Activated CD4-positive, alpha-beta T cell treated with anti-CD3 and anti-CD28 coated beads, Interleukin-2, amount 10 ng/mL, durations not matched to agents 7 days and 5 days (primary cell): ENCODE data around the gene COMMD7. TPM values are rescaled to one million over a fixed set of nuclear protein-coding genes. Genes with fewer than 3 reads are reported as not detected.

ENCODE experiments used
- CTCF ChIA-PET: fragments of 350-600 bp; sonication (Branson Sonifier 250); formaldehyde crosslinking; loops from one replicate; lab custom pipeline; 2021; ENCODE audit warnings: antibody characterized with exemption; lab: Charles Lee
- POLR2A ChIA-PET: fragments of 350-600 bp; sonication (Branson Sonifier 250); formaldehyde crosslinking; loops from one replicate; lab custom pipeline; 2021; ENCODE audit warnings: antibody characterized with exemption; lab: Charles Lee
- DNase-seq: peaks from one replicate; pipeline ENCODE4 v3.0.0-alpha.2; 2020
- H3K27ac Mint-ChIP-seq: one replicate; pipeline ENCODE4 v1.8.0; 2021; ENCODE audit warnings: mild to moderate bottlenecking, moderate library complexity, mixed read lengths
- H3K27me3 Mint-ChIP-seq: one replicate; pipeline ENCODE4 v1.8.0; 2021; ENCODE audit warnings: mixed read lengths
- H3K36me3 Mint-ChIP-seq: one replicate; pipeline ENCODE4 v1.8.0; 2021; ENCODE audit warnings: low read depth, mixed read lengths
- H3K4me1 Mint-ChIP-seq: one replicate; pipeline ENCODE4 v1.8.0; 2021; ENCODE audit warnings: mixed read lengths
- H3K4me3 Mint-ChIP-seq: one replicate; pipeline ENCODE4 v1.8.0; 2021; ENCODE audit warnings: mild to moderate bottlenecking, moderate library complexity, mixed read lengths
- H3K9me3 Mint-ChIP-seq: one replicate; pipeline ENCODE4 v1.8.0; 2021; ENCODE audit warnings: mixed read lengths
- total RNA-seq, 2 experiments: library from RNA; stranded (reverse); gene quantifications; one replicate each; pipeline ENCODE4 v1.2.3, GENCODE V29; 2021

COMMD7 gene
- total RNA-seq, 2 experiments from 2014 or later: 63.4 to 75.7 TPM

DNA sequence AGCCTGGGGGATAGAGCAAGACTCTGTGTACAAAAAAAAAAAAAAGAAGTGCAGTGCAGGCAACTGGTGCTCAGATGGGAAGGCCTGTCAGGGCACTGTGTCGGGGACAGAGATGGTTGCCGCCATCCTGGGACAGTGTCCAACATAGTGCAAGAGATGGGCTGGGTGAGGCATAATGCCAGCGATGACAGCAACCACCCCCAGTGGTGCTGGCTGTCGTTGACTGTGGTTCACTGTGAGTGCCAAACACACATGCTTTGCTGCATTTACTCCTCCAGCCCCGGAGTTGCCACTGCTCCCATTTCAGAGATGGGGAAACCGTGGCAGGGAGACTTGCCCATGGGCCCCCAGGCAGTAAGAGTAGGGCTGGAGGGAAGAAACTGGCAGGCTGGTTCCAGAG is 64.3 kb downstream of the COMMD7 start:
- Mint-ChIP-seq H3K27ac (no peak overlapping the region), H3K9me3 (no peaks in the 10 kb centered on the region)
- POLR2A ChIA-PET: no interaction called here

DNA sequence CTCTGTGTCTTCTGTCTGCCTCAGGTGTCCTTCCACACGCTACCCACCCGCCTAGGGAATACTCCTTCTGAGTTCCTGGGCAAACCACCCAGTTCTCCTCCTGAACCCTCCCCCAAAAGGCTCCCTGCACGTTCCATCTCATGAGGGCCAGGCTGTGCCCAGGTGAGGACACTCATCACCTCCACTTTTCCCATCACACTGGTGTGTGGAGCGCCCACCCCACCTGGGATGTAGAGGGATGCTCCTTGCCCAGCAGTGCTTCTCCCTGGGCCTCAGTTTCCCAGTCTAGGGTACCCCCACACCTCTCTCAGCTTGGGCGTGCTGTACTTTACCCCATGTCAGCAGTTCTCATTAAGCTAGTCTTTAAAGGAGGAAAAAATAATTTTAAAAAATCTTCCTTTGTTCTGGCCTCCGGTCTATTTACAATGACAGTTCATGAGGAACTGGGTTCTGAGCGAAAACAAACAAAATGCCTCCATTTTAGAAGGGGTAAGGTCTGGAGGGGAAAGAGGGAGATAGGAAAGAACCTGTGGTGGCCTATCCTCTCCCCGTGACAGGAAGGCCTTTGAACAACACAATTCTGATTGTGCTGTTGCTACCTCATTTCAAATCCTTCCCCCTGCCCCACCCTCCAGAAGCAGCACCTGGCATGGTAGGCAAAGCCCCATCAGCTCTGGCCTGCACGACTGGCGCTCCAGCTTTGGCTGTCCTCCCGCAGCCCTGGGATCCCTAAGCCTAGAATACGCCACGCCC is 67.9 kb downstream of the COMMD7 start:
- Mint-ChIP-seq H3K4me3 (no peak overlapping the region), H3K27me3 (no peaks in the 10 kb centered on the region), H3K9me3 (no peaks in the 10 kb centered on the region), H3K36me3 (no peaks in the 10 kb centered on the region), H3K4me1 (peaks cover 38% of the 10 kb centered on the region), H3K27ac (peak overlapping the region; percentile 54)
- POLR2A ChIA-PET: no interaction called here
- DNase-seq: no peak
- CTCF ChIA-PET: interaction anchor here (0.7 to 4.5 kb wide), 5 partner anchors 11 to 124 kb away, joined by 3 to 87 read pairs (median 3); no protein-coding TSS in a partner anchor

More for the DNA sequence above, 64.3 kb downstream of the COMMD7 start:
- H3K36me3 Mint-ChIP-seq: no peaks in the 10 kb centered on the region
- DNase-seq: no peak
- CTCF ChIA-PET: interaction anchor here (1.2 kb wide), 1 partner anchor 100 kb away, joined by 11 read pairs; no protein-coding TSS in a partner anchor
- H3K27me3 Mint-ChIP-seq: no peaks in the 10 kb centered on the region
- no peak overlapping the region for H3K4me3 Mint-ChIP-seq
- H3K4me1 Mint-ChIP-seq: peaks cover 34% of the 10 kb centered on the region

DNA sequence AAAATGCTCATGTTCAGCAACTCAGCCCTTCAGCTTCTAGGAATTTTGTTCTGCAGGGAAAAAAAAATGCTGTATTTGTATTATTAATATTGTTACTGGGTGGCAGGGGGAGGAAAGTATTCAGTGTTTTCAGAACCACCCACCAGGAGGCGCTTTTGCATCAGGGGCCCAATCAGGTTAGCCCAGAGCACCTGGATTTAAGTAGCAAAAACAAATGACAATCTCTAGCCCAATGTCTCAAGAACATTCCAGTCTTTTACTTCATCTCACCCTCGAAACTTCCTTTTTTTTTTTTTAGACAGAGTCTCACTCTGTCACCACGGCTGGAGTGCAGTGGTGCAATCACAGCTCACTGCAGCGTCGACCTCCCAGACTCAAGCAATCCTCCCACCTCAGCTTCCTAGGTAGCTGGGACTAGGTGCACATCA is 68.9 kb downstream of the COMMD7 start:
- Mint-ChIP-seq H3K9me3 (no peaks in the 10 kb centered on the region), H3K36me3 (no peaks in the 10 kb centered on the region), H3K4me1 (peaks cover 38% of the 10 kb centered on the region), H3K27ac (peak overlapping the region; percentile 39), H3K4me3 (no peak overlapping the region), H3K27me3 (no peaks in the 10 kb centered on the region)
- POLR2A ChIA-PET: no interaction called here
- peak; percentile 82 for DNase-seq
- CTCF ChIA-PET: interaction anchor here (0.7 to 4.5 kb wide), 16 partner anchors 8 to 530 kb away, joined by 3 to 87 read pairs (median 4); no protein-coding TSS in a partner anchor

DNA sequence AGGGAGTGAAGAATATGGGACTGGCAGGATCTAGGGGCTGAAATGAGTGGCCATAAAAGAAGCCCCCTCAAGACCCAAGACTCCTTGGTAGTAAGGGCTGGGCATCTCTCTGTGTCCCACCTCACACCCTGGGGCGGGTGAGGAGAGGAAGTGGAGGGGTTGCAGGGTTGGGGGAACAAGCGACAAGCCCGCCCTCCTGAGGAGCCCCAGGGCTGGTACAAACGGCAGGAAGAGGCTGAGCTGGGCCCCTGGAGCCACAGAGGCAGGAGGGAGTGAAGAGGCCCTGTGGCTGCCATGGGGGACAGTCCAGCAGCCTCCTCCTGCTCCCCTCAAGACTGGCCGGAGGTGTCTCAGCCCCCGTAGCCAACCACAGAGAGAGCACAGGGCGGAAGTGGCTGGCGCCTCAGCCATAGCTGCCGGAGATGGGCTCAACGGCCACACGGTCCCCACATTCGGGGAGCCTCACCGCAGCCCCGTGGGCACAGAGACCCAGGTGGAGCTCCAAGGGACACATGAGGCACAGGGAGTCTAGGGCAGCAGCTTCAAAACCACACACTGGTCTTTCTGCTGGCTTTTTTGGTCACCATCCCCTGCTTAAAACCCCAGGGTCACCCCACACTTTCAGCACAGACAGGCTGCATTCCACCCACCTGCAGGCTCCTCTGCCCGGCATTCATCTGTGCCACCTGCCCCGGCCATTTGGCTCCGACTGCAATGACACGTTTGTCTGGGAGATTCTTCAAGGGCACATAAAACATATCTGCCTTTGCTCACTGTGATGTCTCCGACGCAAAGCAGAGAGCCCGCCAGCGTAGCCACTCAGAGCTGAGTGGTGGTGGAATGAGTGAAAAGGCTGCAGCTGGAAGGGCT is 70.0 kb downstream of the COMMD7 start:
- peak; percentile 29 for DNase-seq
- ChIA-PET POLR2A (no interaction called here), CTCF (interaction anchor here (0.8 to 4.5 kb wide), 18 partner anchors 10 to 167 kb away, joined by 3 to 87 read pairs (median 3); partner anchors contain the start of gene COMMD7)
- Mint-ChIP-seq H3K9me3 (no peaks in the 10 kb centered on the region), H3K36me3 (no peaks in the 10 kb centered on the region), H3K27me3 (no peaks in the 10 kb centered on the region), H3K4me3 (no peak overlapping the region), H3K4me1 (peaks cover 38% of the 10 kb centered on the region), H3K27ac (peak overlapping the region; percentile 73)

DNA sequence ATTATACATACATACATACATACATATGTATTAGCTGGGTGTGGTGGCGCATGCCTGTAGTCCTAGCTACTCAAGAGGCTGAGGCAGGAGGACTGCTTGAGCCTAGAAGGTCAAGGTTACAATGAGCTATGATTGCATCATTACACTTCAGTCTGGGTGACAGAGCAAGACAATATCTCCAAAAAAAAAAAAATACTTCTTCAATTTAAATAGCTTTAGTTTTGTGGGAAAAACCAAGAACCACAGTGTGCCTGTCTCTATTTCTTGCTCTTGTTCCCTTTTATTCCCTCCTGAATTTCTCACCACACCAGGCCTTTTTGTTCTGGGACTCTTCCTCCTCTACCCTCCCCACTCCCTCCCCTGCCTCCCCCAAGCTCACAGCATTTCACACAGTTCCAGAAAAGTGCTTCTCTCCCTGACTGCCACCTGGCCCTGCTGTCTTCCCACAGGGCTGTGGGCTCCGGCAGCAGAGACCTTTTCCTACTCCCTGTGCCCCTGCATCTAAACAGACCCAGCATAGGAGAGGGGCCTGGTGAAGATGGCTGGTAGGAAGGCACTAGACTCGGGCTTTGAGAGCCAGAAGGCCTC is 70.8 kb downstream of the COMMD7 start:
- peaks cover 35% of the 10 kb centered on the region for H3K4me1 Mint-ChIP-seq
- no peak for DNase-seq
- peak overlapping the region; percentile 73 for H3K27ac Mint-ChIP-seq
- ChIA-PET CTCF (interaction anchor here (0.6 to 4.5 kb wide), 12 partner anchors 9 to 166 kb away, joined by 3 to 87 read pairs (median 6); partner anchors contain the start of gene COMMD7), POLR2A (no interaction called here)
- H3K4me3 Mint-ChIP-seq: no peak overlapping the region
- H3K36me3 Mint-ChIP-seq: no peaks in the 10 kb centered on the region
- H3K9me3 Mint-ChIP-seq: no peaks in the 10 kb centered on the region
- H3K27me3 Mint-ChIP-seq: no peaks in the 10 kb centered on the region

DNA sequence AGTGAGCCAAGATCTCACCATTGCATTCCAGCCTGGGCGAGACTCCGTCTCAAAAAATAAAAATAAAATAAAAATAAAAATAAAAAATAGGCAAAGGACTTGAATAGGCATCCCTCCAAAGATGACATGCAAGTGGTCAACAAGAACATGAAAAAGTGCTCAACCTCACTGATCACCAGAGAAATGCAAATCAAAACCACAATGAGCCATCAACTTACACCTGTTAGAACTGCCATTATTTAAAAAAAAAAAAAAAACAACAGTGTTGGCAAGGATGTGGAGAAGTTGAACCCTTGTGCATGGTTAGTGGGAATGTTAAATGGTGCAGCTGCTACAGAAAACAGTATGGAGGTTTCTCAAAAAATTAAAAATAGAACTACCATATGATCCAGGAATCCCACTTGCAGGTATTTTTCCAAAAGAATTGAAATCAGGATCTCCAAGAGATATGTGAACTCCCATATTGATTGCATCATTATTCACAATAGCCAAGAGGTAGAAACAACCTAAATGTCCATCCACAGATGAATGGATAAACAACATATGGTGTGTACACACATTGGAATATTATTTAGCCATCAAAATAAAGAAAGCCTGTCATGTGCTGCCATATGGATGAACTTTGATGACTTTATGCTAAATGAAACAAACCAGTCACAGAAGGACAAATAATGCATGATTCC is 72.4 kb downstream of the COMMD7 start:
- no peaks in the 10 kb centered on the region for H3K9me3 Mint-ChIP-seq
- POLR2A ChIA-PET: no interaction called here
- H3K27ac Mint-ChIP-seq: no peak overlapping the region
- CTCF ChIA-PET: interaction anchor here (1.4 kb wide), 1 partner anchor 107 kb away, joined by 3 read pairs; no protein-coding TSS in a partner anchor
- no peaks in the 10 kb centered on the region for H3K27me3 Mint-ChIP-seq
- peaks cover 32% of the 10 kb centered on the region for H3K4me1 Mint-ChIP-seq
- no peak for DNase-seq
- H3K4me3 Mint-ChIP-seq: no peak overlapping the region
- no peaks in the 10 kb centered on the region for H3K36me3 Mint-ChIP-seq

DNA sequence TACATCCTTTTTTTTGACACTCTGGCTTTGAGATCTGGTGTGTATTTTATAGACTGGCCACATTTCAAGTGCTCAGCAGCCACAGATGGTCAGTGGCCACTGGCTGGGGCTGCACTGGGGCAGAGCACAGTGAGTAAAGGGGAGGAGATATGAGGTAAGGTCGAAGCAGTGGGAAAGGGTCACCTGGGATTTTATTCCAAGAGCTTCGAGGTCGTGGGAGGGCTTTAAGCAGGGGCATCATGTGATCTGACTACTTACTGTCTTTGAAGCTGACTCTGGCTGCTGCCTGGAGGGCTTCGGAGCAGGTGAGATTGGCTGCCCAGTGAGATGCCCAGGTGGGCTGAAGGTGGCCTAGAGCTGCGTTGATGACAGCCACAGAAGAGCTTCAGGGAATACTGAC is 76.2 kb downstream of the COMMD7 start:
- ChIA-PET POLR2A (no interaction called here), CTCF (interaction anchor here (1.2 to 2.0 kb wide), 2 partner anchors 111 to 117 kb away, joined by 5 to 10 read pairs; no protein-coding TSS in a partner anchor)
- Mint-ChIP-seq H3K4me3 (no peak overlapping the region), H3K27me3 (no peaks in the 10 kb centered on the region), H3K36me3 (no peaks in the 10 kb centered on the region), H3K4me1 (peaks cover 8% of the 10 kb centered on the region), H3K9me3 (no peaks in the 10 kb centered on the region), H3K27ac (no peak overlapping the region)
- no peak for DNase-seq

DNA sequence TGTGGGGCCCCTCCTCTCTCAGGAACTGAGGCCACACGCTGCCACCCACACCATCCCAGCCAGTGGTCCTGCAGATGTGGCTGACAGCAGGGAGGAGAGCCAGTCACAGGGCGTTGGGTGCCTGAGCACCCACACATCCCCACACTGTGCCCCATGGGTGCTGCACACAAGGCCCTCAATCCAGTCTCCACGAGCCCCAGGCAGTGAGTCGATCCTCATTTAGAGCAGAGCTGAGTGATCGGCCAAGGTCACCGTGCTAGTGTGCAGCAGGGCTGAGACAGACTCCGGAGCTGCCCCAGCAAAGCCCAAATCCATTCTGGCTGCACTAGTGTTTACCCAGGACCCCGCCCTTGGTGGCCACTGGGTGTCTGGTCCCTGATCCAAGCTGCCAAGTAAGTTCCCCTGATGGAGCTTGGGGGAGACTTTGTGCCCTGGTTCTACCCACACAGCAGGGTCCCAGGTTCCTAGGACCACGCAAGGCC is 78.5 kb downstream of the COMMD7 start:
- POLR2A ChIA-PET: no interaction called here

DNA sequence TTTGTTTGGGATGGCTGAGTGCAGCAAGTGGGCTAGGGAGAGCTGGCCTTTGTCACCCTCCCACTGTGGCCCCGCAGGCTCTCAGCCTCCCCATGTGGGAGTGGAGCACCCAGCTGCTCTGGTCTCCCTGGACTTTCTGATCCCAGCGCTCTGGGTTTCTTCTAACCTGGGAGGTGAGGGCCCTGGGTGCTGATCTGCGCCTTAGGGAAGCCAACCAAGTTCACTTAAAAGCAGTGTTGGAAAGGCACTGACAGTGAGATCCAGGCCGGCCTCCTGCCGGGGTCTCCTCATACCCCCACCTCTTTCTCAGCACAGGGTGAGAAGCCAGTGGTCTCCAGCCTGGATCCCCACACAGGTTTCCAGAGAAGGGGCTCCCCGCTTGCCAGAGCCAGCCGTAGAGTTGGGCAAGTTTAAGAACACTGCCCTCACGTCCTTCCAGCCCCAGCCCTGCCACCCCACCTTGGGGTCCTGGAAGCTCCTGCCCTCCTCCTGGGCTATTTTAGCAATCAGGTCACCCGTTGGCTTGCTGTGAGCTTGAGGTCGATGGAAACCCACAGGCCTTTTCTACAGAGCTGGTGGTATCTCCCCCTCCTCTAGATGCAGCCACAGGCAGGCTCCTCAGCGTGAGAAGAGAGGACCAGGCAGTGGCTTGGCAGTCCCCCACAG is 79.1 kb downstream of the COMMD7 start:
- ChIA-PET CTCF (interaction anchor here (0.5 to 2.8 kb wide), 6 partner anchors 9 to 144 kb away, joined by 3 to 16 read pairs (median 4); partner anchors contain the start of gene C20orf203), POLR2A (no interaction called here)
- Mint-ChIP-seq H3K9me3 (peaks cover 11% of the 10 kb centered on the region), H3K27ac (no peak overlapping the region), H3K27me3 (no peaks in the 10 kb centered on the region), H3K4me1 (peaks cover 5% of the 10 kb centered on the region), H3K36me3 (peaks cover 7% of the 10 kb centered on the region), H3K4me3 (no peak overlapping the region)
- no peak for DNase-seq

More for the DNA sequence above, 78.5 kb downstream of the COMMD7 start:
- Mint-ChIP-seq H3K4me1 (peaks cover 5% of the 10 kb centered on the region), H3K36me3 (peaks cover 7% of the 10 kb centered on the region), H3K27me3 (no peaks in the 10 kb centered on the region), H3K27ac (no peak overlapping the region), H3K4me3 (no peak overlapping the region), H3K9me3 (peaks cover 11% of the 10 kb centered on the region)
- CTCF ChIA-PET: interaction anchor here (0.6 to 2.6 kb wide), 3 partner anchors 47 to 145 kb away, joined by 3 to 6 read pairs (median 3); no protein-coding TSS in a partner anchor
- no peak for DNase-seq

DNA sequence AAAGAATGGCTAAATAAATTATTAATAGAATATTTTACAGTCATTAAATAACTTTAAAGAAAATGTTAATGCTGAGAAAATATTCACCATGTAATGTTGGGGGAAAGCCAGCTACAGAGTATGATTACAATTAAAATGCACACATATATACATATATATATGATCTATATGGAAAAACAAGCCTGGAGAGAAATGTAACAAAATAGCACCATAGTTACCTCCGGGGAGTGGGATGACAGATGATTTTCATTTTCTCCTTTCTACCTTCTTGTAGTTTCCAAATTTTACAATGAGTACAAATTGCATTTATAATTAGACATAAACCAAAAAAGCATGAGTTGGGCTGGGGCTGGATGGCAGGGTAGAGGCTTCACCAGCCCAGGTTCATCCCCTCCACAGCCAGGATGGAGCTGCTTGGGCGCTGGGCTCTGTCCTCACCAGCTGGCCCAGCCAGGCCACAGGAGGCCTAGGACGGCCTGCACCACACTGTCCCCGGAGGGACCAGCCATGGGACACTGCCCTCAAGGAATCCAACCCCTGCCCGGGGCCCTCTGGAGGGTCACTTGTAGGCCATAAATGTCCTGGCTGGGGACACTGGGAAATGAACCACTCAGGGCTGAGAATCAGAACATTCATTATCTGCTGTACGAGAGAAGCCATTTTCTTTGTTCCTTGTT is 79.8 kb downstream of the COMMD7 start:
- Mint-ChIP-seq H3K9me3 (peaks cover 11% of the 10 kb centered on the region), H3K4me1 (peaks cover 5% of the 10 kb centered on the region), H3K27me3 (no peaks in the 10 kb centered on the region), H3K4me3 (no peak overlapping the region), H3K27ac (no peak overlapping the region), H3K36me3 (peaks cover 7% of the 10 kb centered on the region)
- CTCF ChIA-PET: interaction anchor here (0.6 to 2.8 kb wide), 4 partner anchors 9 to 426 kb away, joined by 3 to 16 read pairs (median 4); partner anchors contain the start of gene C20orf203
- POLR2A ChIA-PET: no interaction called here
- no peak for DNase-seq
